ENCODE data around the gene BEST1.

BEST1 gene

GRCh38 chr11:61950035-61950547 lies at the start of gene BEST1:
Gene BEST1 (plus strand): TSS chr11:61950351. CDS start chr11:61951807, 1,456 bp downstream.
- no peak for DNase-seq (ENCODE audit: low spot score)

DNA sequence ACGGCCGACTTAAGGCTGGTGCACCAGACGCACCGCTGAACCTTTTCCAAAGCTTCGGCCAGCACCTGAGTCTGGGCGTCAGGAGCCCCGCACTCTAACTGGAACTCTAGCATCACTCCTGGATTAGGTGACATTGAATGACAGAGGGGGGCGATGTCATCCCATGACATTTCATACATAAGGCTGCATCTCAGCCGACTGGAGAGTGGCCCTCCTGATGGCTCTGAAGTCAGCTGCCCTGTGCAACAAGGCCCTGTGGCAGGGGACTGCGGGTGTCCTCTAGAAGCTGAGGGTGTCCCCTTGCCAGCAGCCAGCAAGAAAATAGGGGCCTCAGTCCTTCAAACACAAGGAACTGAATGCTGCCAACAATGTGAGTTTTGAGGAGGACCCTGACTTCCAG lies 48.8 kb upstream of the BEST1 start:
- no peak for DNase-seq (ENCODE audit: low spot score)

- DNase-seq (ENCODE audit: low spot score) = no peak
Measured at GRCh38 chr11:61902313-61902712, 47.8 kb upstream of the BEST1 start.

DNA sequence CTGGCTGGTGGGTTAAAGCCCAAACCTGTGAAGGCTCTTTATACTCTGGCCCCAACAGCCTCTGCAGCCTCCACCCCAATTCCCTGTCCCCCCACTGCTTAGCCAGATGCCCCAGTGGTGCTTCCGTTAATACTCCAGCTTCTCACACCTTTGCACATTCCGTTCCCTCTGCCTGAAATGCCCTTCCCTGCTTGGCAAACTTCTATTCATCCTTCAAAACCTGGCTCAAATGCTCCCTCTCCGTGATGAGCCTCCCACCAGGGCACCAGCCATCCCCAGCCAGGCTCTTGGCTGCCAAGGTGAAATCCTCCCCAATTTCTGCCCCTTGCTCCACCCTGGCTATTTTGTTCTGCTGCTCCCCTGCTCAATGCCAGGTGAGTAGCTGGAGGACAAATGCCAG lies 46.3 kb upstream of the BEST1 start:
- DNase-seq (ENCODE audit: low spot score) = no peak

- no peak for DNase-seq (ENCODE audit: low spot score)
Measured at GRCh38 chr11:61904539-61905048, 45.6 kb upstream of the BEST1 start.

DNA sequence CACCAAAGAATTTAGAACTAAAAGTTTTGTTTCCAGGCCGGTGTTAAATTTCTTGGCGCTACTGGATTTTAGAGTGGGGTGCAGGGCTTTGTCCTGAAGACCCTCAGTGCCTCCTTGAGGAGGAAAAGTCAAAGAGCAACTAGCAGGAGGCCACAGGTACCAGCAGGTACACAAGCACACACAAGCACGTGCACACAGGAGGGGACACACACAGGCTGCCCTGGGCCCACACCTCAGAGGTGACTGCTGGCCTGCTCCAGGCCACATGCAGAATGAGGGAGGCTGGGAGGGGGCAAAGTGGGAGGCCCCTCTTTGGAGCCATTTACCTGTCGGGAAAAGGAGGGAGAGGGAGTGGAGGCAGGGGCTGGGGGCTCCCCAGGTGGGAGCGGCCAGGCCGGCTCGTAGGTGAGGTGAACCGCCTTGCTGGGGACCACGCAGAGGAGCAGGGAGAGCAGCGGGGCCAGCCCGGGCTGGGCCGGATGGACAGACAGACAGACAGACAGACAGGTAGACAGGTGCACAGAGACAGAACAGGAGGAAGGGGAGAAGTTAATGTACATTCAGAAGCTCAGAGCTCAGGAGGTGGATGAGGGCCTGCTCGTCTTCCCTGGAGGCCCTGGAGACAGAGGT lies 45.0 kb upstream of the BEST1 start:
- no peak for DNase-seq (ENCODE audit: low spot score)

- no peak for DNase-seq (ENCODE audit: low spot score)
Measured at GRCh38 chr11:61905801-61906521, 44.2 kb upstream of the BEST1 start.

- no peak for DNase-seq (ENCODE audit: low spot score)
Measured at GRCh38 chr11:61906522-61906909, 43.6 kb upstream of the BEST1 start.

DNA sequence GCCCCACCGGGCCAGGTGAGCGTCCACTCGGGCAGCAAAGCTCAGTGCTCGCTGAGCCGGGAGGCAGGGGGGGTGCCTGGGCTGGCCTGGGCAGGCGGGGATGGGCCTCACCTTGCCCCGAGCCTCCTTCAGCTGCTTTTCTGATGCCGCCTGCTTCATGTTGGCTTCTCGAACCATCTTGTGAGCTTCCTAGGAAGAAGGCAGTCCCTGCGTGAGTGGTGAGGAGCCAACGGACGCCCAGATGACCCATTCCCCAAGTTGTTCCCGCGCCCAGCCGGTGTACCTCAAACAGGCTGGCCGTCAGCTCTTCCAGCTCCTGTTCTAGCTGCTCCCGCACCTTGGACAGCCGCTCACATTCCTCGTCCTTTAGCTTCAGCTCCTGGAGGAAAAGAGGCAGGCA lies 42.9 kb upstream of the BEST1 start:
- DNase-seq (ENCODE audit: low spot score) = no peak

- DNase-seq (ENCODE audit: low spot score) = no peak
Measured at GRCh38 chr11:61907871-61908729, 42.1 kb upstream of the BEST1 start.

- no peak for DNase-seq (ENCODE audit: low spot score)
Measured at GRCh38 chr11:61908730-61909316, 41.3 kb upstream of the BEST1 start.

- DNase-seq (ENCODE audit: low spot score) = no peak
Measured at GRCh38 chr11:61910187-61911127, 39.7 kb upstream of the BEST1 start.

GRCh38 chr11:61911128-61911700 lies 38.9 kb upstream of the BEST1 start:
- DNase-seq (ENCODE audit: low spot score) = no peak

DNA sequence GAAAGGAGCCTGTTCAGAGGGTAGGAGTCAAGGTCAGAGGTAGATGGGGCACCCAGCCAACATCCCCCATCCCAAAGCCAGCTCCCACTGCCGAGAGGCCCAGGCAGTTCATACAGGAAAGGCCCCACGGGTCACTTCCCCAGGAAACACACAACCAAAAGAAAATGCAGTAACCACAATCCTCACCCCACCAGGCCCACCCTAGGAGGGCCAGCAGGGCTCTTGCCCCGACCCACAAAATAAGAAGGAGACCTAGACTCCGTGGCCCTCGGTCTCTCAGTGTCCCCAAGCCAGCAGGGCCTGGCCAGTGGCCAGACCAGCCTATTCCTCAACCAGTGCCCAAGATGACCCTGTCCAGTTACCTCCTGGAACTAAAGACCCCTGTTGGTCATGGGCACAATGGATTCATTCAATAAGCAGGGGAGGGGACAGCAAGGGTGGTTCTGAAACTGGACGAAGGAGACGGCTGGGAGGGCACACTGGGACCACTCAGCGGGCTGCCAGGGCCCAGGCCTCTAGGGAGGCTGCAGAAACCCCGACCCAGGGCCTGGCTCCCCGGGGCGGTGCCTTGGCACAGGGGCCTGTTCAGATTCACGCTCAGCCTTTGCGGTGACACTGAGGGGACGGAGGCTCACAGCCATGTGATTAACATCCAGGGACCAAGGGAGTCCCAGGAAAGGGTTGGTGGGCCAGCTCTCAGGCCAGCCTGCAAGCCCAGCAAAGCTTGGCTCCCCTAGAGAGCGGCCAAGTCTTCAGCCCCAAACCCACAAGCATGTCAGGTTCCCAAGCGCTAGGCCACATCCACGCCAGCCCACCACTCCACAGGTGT lies 38.2 kb upstream of the BEST1 start:
- DNase-seq (ENCODE audit: low spot score) = no peak

DNA sequence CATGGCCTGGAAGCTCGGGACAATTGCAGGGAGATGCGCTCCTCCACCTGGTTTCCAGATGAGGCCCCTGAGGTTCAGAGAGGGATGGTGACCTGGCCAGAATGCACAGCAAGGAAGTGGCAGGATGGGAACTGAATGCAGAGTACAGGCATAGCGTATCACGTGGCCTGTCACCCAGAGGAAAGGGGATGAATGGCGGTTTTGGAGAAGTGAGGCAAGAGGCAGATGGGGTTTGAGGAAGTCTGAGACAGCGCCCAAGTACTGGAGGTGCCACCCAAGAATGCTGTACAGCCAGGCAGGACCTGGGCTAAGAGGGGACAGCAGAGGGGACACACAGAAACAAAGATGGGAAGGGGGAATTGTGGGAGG lies 37.6 kb upstream of the BEST1 start:
- no peak for DNase-seq (ENCODE audit: low spot score)

DNA sequence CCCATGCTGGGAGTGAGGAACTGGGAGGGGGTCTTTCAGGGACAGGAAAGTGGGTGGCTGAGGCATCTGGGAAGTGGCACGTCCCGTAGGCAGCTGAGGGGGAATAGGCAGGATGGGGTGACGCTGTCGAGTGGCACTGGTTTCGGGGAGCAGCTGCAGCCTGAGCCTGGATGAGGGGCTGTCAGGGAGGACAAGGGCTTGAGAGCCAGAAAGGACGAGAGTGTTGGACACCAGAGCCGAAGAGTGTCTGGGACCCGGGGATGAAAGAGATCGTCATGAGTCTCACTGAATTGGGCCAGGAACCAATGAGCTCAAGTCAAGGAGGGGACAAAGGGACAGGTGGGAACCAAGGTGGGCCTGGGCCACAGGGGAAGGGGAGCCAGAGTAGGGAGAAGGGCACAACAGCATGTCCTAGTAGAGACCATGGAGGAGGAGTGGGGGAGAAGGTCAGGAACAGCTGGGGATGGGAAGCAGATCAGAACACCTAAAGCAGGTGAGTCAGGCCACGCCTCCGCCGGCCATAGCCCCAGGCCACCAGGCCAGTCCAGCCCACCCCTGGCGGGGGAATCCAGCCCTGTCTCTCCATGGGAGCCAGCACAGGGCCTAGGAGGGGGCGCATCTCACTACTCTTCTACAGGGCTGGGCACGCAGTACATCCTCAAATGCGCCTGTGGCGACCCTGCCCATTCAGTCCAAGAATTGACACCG lies 37.0 kb upstream of the BEST1 start:
- no peak for DNase-seq (ENCODE audit: low spot score)

DNA sequence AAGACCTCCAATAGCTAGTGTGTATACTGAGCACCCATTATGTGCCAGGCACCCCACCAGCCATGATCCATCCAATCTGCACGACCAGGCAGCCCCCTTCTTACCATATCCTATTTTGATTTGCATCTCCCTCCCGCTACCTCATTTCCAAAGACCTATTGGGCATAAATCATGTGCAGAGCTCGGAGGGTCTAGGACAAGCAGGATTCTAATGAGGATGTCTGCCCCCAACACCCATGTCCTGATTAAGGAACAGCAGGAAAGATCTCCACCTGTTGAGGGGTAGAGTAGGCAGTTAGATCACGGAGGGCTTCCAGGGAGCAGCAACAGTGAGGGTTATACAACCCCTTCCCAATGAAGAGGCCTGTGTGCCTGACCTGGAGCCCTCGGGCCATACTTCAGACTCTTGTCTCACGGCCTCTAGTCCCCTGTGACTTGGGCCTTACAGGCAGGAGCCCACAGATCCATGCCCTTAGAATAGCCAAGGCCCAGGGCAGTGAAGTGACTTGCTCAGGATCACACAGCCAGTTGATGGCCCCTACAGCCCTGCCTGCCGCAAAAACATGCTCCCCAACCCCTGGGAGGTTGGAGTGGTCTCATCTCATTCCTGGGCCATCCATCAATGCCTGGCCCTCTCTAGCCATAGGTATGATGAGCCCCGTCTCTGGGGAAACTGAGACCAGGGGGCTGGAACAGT lies 36.3 kb upstream of the BEST1 start:
- DNase-seq (ENCODE audit: low spot score) = no peak

- DNase-seq (ENCODE audit: low spot score) = no peak
Measured at GRCh38 chr11:61914471-61915171, 35.5 kb upstream of the BEST1 start.

All from AG20443 (cell line).